SJSA1 (cell line): ENCODE measurements around the gene AMMECR1L. TPM values are rescaled to one million over a fixed set of nuclear protein-coding genes. Genes with fewer than 3 reads are reported as not detected.
"Not testable (repeated sequence)": the region's sequence is repeated elsewhere in the genome, so short reads cannot be mapped to it uniquely, and the experiment has no call there.

Experiments used
- DNase-seq, 2 experiments: peaks; one replicate each; pipeline ENCODE4 v3.0.0-alpha.2; 2015 to 2020; ENCODE audit warnings: low spot score in 2 of 2, low read depth in 1 of 2
- H3K27ac ChIP-seq: fragments of 250-450 bp; sonication (Bioruptor Pico); 2 replicates; pipeline ENCODE4 v1.5.1; 2020; ENCODE audit warnings: mild to moderate bottlenecking, moderate library complexity
- H3K27me3 ChIP-seq: fragments of 250-450 bp; sonication (Bioruptor Pico); replicated peaks from 2 replicates; pipeline ENCODE4 v1.5.1; 2020; ENCODE audit warnings: mild to moderate bottlenecking, moderate library complexity
- H3K36me3 ChIP-seq: fragments of 250-450 bp; sonication (Bioruptor Pico); 2 replicates; pipeline ENCODE4 v1.5.1; 2020; ENCODE audit warnings: mild to moderate bottlenecking
- H3K4me1 ChIP-seq: fragments of 250-450 bp; sonication (Bioruptor Pico); replicated peaks from 2 replicates; pipeline ENCODE4 v1.6.1; 2021; ENCODE audit warnings: mild to moderate bottlenecking
- H3K4me3 ChIP-seq: fragments of 250-450 bp; sonication (Bioruptor Pico); 2 replicates; pipeline ENCODE4 v1.5.1; 2020; ENCODE audit warnings: mild to moderate bottlenecking
- H3K9me3 ChIP-seq: fragments of 250-450 bp; sonication (Bioruptor Pico); replicated peaks from 2 replicates; pipeline ENCODE4 v1.5.1; 2020; ENCODE audit warnings: mild to moderate bottlenecking
- total RNA-seq: library from RNA; depleted of rRNA; stranded (reverse); fragments of >200 nt; shearing (Covaris generic); gene quantifications from 2 replicates; pipeline ENCODE4 v1.2.3, GENCODE V29; 2014; rRNA removed

Gene AMMECR1L
- 15.7 and 18.9 TPM in 2 replicates for total RNA-seq

DNA sequence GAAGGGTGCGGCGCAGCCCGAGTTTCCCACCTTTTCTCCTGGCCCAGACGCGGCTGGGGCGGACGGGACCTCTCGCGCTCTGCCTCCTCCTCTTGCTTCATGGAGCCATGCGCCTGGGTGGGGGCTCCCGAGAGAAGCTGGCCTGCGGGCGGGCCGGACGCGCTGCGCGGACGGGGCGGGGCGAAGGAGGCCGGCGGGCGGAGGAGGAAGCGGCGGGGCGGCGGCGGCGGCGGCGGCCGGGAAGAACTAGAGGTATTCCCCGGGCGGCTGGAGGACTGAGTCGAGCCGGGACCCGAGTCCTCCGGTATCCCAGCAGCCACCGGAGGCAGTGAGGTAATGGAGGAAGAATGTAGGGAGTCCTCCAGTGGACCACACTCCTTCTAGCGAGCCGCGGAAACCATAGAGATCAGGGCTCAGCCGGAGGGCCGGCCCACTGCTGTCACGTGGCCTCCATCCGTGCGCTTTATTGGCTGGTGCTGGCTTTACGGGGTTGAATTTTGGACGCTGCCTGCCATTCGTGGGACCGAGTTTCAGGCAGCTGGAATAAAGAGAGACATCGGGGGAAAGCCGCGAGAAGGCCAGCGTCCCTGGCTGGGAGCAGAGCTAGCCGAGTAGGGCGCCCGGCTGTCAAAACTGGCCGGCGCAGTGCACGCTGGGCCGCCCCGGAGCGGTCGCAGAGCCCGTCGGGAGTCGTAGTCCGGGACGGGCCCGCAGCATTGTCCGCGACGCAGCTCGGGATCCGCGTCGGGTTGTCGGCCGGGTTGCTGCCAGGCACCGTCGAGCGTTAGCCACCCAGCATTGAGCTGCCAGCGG, at the start of gene AMMECR1L:
TSS of gene AMMECR1L (minus strand) at position 177 of the 813 bp plus-strand sequence. CDS start 11,722 bp downstream, outside the sequence.
- not testable (repeated sequence) for H3K9me3 ChIP-seq

DNA sequence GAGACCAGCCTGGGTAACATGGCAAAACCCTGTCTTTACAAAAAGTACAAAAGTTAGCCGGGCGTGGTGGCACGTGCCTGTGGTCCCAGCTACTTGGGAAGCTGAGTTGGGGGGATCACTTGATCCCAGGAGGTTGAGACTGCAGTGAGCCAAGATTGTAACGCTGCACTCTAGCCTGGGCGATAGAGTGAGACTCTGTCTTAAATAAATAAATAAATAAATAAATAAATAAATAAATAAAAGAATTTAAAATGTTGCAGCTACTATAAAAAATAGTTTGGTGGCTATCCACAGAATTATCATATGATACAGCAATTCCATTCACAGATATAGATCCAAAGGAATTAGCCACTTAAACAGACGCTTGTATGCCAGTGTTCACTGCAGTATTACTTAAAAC, 49.6 kb upstream of the AMMECR1L start:
- no peak overlapping the region for H3K27ac ChIP-seq
- no peak for DNase-seq
- H3K9me3 ChIP-seq: no peaks in the 10 kb centered on the region
- no peaks in the 10 kb centered on the region for H3K36me3 ChIP-seq
- H3K4me1 ChIP-seq: peaks cover 18% of the 10 kb centered on the region
- no peaks in the 10 kb centered on the region for H3K27me3 ChIP-seq
- no peak overlapping the region for H3K4me3 ChIP-seq

More for the DNA sequence above, at the start of gene AMMECR1L:
- peaks cover 33% of the 10 kb centered on the region for H3K36me3 ChIP-seq
- not testable (repeated sequence) for H3K27me3 ChIP-seq
- H3K4me3 ChIP-seq: peak within 1 kb of the TSS; percentile 51
- H3K27ac ChIP-seq: peak within 1 kb of the TSS; percentile 67
- peaks cover 30% of the 10 kb centered on the region for H3K4me1 ChIP-seq
- peak; percentile 83 to 86 for DNase-seq

DNA sequence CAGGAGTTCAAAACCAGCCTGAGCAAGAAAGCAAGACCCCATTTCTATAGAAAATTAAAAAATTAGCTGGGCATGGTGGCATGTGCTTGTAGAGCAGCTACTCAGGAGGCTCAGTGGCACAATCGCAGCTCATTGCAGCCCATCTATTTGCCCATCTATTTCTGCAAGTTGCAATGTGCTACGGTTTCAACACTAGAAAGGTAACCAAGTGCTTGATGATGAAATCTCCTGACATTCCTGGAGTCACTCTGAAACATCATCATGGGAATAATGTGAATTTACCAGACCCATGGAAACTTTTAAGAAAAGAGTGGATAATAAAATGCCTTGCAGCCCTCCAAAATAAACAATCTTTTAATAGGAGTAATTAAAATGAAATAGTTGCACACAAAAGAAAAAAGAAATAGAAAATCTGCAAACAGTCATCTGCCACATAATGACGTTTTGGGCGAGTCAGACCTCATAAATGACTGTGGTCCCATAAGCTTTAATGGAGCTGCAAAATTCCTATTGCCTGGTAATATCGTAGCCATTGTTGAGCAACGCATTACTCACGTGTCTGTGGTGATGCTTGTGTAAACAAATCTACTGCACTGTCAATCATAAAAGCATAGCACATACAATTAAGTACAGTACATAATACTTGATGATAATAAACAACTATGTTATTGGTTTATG, 46.6 kb upstream of the AMMECR1L start:
- peak; percentile 62 to 86 for DNase-seq
- Histone ChIP-seq H3K4me1 (peaks cover 18% of the 10 kb centered on the region), H3K27me3 (no peaks in the 10 kb centered on the region), H3K27ac (peak overlapping the region; percentile 19), H3K9me3 (no peaks in the 10 kb centered on the region), H3K4me3 (no peak overlapping the region), H3K36me3 (no peaks in the 10 kb centered on the region)

DNA sequence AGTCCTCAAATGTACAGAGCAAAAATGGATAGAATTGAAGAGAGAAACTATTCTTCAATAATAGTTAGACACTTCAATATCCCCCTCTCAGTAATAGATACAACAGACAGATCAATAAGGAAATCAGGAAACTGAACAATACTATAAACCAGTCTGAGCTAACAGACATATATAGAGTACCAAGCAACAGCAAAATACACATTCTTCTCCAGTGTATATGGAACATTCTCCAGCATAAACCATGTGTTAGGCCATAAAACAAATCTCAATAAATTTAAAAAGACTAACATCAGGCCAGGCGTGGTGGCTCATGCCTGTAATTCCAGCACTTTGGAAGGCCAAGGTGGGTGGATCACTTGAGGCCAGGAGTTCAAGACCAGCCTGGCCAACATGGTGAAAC, 43.7 kb upstream of the AMMECR1L start:
- no peak for DNase-seq
- H3K27me3 ChIP-seq: no peaks in the 10 kb centered on the region
- H3K9me3 ChIP-seq: no peaks in the 10 kb centered on the region
- no peak overlapping the region for H3K27ac ChIP-seq
- no peak overlapping the region for H3K4me3 ChIP-seq
- H3K36me3 ChIP-seq: no peaks in the 10 kb centered on the region
- H3K4me1 ChIP-seq: peaks cover 18% of the 10 kb centered on the region

DNA sequence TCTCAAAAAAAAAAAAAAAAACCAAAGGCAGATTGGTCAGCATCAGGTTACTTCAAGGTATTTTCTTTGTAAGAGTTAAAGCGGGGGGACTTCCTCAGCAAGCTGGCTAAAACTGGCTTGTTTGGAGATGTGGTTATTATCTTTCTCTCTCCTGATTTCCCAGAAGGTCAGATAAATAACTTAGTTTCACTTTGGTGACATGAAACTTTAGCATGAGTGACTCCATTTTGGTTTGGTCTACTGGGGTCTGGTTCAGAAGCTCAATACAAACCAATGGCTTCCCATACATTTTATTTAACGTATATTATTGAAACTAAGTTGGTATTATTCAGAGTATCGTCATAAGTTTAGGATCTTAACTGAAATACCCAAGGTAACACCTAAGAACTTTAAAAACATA, 41.6 kb upstream of the AMMECR1L start:
- Histone ChIP-seq H3K4me3 (no peak overlapping the region), H3K27ac (no peak overlapping the region), H3K4me1 (peaks cover 15% of the 10 kb centered on the region), H3K36me3 (no peaks in the 10 kb centered on the region), H3K9me3 (no peaks in the 10 kb centered on the region), H3K27me3 (no peaks in the 10 kb centered on the region)
- DNase-seq: no peak

DNA sequence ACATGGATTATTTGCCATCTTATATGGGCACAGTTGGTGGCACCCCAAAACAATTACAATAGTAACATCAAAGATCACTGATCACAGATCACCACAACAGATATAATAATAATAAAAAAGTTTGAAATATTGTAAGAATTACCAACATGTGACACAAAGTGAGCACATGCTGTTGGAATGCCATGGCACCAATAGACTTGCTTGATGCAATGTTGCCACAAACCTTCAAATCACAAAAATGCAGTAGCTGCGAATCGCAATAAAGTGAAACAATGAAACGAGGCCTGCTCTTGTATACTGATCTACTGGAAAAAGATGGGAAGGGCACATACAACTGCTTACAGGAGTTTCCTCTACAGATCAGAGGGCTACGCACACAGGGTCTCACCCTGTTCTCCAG, 32.2 kb upstream of the AMMECR1L start:
- no peaks in the 10 kb centered on the region; the same call in 1 of the 2 replicates for H3K4me1 ChIP-seq
- no peak overlapping the region for H3K4me3 ChIP-seq
- H3K36me3 ChIP-seq: no peaks in the 10 kb centered on the region
- H3K27me3 ChIP-seq: no peaks in the 10 kb centered on the region
- H3K27ac ChIP-seq: no peak overlapping the region
- DNase-seq: no peak
- H3K9me3 ChIP-seq: no peaks in the 10 kb centered on the region

DNA sequence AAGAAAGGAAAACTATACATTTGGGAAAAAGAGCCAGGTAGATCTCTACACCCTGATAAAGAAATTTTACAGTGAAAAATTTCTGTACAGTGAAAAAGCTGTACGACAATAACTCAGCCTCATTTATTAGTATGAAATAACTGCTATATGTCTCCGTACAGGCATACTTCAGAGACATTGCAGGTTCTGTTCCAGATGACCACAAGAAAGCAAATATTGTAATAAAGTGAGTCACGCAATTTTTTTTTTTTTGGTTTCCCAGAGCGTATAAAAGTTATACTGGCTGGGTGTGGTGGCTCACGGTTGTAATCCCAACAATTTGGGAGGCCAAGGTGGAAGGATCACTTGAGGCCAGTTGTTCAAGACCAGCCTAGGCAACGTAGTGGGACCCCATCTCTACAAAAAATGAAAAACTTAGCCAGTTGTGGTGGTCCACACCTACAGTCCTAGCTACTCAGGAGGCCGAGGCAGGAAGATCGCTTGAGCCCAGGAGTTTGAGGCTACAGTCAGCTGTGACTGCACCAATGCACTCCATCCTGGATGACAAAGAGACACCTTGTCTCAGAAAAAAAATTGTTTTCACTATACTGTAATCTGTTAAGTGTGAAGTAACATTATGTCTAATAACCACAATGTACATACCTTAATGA, 28.2 kb upstream of the AMMECR1L start:
- Histone ChIP-seq H3K4me3 (no peak overlapping the region), H3K4me1 (no peaks in the 10 kb centered on the region; the same call in 1 of the 2 replicates), H3K9me3 (no peaks in the 10 kb centered on the region), H3K27ac (no peak overlapping the region), H3K36me3 (no peaks in the 10 kb centered on the region), H3K27me3 (no peaks in the 10 kb centered on the region)
- DNase-seq: no peak

DNA sequence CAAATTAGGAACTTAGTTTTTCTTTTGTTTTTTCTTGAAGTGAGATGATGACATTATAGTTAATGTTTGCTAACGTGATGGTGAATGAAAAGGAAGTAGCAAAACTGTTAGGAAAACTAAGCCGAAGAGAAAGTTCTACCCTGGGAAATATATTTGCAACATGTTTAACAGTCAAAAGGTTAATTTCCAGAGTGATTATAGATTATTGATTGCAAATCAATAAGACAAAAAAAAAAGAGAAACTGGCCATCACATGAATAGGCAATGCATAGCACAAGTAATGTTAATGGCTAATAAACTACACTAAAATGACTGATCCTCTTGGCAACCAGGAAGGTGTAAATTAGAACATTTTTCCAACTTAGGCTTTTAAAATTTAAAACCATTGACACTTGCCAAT, 26.0 kb upstream of the AMMECR1L start:
- no peak overlapping the region for H3K4me3 ChIP-seq

DNA sequence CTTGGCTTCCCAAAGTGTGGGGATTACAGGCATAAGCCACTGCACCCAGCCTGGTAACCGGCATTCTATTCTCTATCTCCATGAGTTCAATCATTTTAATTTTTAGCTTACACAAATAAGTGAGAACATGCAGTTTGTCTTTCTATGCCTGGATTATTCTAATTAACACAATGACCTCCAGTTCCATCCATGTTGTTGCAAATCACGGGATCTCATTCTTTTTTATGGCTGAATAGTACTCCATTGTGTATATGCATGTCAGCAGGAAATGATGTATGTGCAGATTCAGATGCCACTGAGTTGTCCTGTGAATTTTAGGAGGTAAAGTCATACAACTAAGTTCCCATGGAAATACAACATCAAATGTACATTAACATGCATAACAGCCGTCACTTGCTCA, 24.7 kb upstream of the AMMECR1L start:
- DNase-seq: no peak
- Histone ChIP-seq H3K4me1 (peaks cover 11% of the 10 kb centered on the region), H3K4me3 (no peak overlapping the region), H3K36me3 (no peaks in the 10 kb centered on the region), H3K9me3 (no peaks in the 10 kb centered on the region), H3K27me3 (no peaks in the 10 kb centered on the region), H3K27ac (no peak overlapping the region)

More for the DNA sequence above, 26.0 kb upstream of the AMMECR1L start:
- no peak for DNase-seq
- no peak overlapping the region for H3K27ac ChIP-seq
- no peaks in the 10 kb centered on the region for H3K36me3 ChIP-seq
- no peaks in the 10 kb centered on the region for H3K4me1 ChIP-seq
- no peaks in the 10 kb centered on the region for H3K9me3 ChIP-seq
- no peaks in the 10 kb centered on the region for H3K27me3 ChIP-seq

DNA sequence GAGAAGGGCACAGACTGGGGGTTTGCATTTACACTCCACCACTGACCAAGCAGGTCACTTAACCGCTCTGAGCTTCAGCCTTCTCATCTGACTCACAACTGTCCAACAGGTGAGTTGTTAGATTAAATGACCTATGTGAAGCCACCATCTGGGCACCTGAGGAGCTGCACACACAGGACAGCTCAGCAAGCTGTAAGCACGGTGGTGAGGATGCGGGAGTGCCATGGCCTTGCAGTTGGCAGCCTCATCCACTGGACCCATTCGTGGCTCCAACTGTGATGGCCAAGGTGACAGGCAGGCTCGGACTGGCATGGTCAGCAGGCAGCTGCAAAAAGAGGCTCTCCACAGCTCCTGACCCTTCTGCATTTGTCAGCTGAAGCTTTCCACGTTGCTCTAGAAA, 23.3 kb upstream of the AMMECR1L start:
- Histone ChIP-seq H3K4me1 (peaks cover 22% of the 10 kb centered on the region), H3K27me3 (no peaks in the 10 kb centered on the region), H3K4me3 (no peak overlapping the region), H3K27ac (no peak overlapping the region), H3K36me3 (no peaks in the 10 kb centered on the region), H3K9me3 (no peaks in the 10 kb centered on the region)
- no peak for DNase-seq

DNA sequence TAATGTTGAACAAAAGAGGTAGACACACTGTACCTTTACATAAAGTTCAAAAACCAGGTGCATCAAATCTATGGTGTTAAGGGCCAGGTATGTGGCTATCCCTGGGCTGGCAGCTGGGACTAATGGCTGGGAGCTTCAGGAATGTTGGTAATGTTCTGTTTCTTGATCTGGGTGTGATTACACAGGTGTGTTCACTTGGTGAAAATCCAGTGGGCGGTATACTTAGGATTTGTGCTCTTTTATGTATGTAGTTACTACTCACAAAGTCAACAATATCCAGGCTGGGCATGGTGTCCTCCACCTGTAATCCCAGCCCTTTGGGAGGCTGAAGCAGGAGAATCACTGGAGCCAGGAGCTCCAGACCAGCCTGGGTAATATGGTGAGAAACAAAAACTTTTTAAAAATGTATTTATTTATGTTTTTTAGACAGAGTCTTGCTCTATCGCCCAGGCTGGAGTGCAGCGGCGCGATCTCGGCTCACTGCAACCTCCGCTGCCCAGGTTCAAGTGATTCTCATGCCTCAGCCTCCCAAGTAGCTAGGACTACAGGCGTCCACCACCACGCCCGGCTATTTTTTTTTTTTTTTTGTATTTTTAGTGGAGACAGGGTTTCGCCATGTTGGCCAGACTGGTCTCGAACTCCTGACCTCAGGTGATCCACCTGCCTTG, 22.1 kb upstream of the AMMECR1L start:
- peaks cover 22% of the 10 kb centered on the region for H3K4me1 ChIP-seq
- H3K4me3 ChIP-seq, DNase-seq, H3K9me3 ChIP-seq, H3K36me3 ChIP-seq, H3K27ac ChIP-seq, H3K27me3 ChIP-seq: not testable (repeated sequence)

DNA sequence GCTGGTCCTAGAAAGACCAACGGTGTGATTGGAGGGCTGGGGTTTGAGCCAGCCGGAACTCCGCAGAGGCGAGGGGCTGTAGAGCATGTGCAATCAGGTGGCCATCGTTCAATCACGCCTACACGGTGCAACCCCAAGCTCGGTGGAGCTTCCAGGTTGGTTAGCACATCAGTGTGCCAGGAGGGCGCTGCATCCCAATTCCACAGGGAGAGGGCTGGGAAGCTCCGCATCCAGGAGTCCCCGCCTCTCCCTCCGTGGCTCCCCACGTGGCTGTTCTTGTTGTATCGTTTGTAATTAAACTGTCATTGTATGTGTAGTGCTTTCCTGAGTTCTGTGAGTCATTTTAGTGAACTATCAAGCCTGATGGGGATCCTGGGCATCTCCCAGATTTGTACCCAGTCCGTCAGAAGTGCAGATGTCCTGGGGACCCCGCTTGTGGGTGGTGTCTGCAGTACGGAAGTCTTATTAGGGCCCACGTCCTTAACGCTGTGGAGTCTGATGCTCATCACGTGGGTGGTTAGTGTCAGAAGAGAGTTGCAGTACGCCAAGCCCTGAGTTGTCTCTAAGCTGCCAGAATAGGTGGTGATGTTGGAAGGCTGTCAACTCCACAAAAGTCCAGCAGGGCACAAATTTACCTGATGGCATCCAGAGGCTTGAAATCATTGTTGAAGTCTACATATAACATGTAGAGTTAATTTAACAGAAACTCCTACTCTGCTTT, 20.6 kb upstream of the AMMECR1L start:
- Histone ChIP-seq H3K4me1 (peaks cover 22% of the 10 kb centered on the region), H3K36me3 (no peaks in the 10 kb centered on the region), H3K4me3 (no peak overlapping the region), H3K27ac (peak overlapping the region; percentile 75), H3K27me3 (no peaks in the 10 kb centered on the region), H3K9me3 (no peaks in the 10 kb centered on the region)
- no peak for DNase-seq
